Breast epithelium (tissue), 4 donors: ENCODE data around the gene PIM3. TPM values are rescaled to one million over a fixed set of nuclear protein-coding genes. Genes with fewer than 3 reads are reported as not detected.

ENCODE experiments used
- DNase-seq, 2 donors: peaks; one replicate each; pipeline ENCODE4 v3.0.0-alpha.2; 2019; ENCODE audit warnings: low spot score in 2 of 2
- H3K27ac ChIP-seq, 2 donors: fragments of 200-600 bp; sonication (generic) in 1 of 2; one replicate each; pipeline ENCODE4 v1.5.1; 2016 to 2019; ENCODE audit warnings: mild to moderate bottlenecking in 1 of 2
- H3K27me3 ChIP-seq, 2 donors: fragments of 200-600 bp; sonication (generic) in 1 of 2; one replicate each; pipeline versions ENCODE4 v1.5.1 to v1.6.0; 2017 to 2019; ENCODE audit warnings: control low read depth in 1 of 2, mild to moderate bottlenecking in 1 of 2
- H3K36me3 ChIP-seq: fragments of 200-600 bp; one replicate; pipeline ENCODE4 v1.5.1; 2019
- H3K4me1 ChIP-seq, 2 donors: fragments of 200-600 bp; sonication (generic); one replicate each; pipeline ENCODE4 v1.5.1; 2016 to 2019; ENCODE audit warnings: control low read depth in 1 of 2
- H3K4me3 ChIP-seq, 3 donors: fragments of 200-600 bp; sonication (generic); 1 replicate in 2 of 3; 2 replicates in 1 of 3; pipeline ENCODE4 v1.5.1; 2016 to 2019; ENCODE audit warnings: mild to moderate bottlenecking in 3 of 3, moderate library complexity in 2 of 3
- H3K9me3 ChIP-seq, 2 donors: fragments of 200-600 bp; sonication (generic) in 1 of 2; one replicate each; pipeline ENCODE4 v1.5.1; 2016 to 2019; ENCODE audit warnings: control low read depth in 1 of 2
- CTCF ChIP-seq, 3 donors: fragments of 450-650 bp; IDR thresholded peaks; one replicate each; pipeline ENCODE4 v1.5.1; 2016 to 2017; ENCODE audit warnings: antibody characterized with exemption in 3 of 3, mild to moderate bottlenecking in 3 of 3, moderate library complexity in 3 of 3
- POLR2A ChIP-seq: fragments of 450-650 bp; IDR thresholded peaks from one replicate; pipeline ENCODE4 v1.6.1; 2016; ENCODE audit warnings: antibody characterized with exemption, mild to moderate bottlenecking, moderate library complexity
- POLR2AphosphoS5 ChIP-seq, 3 donors: sonication (generic); formaldehyde crosslinking; IDR thresholded peaks; one replicate each; pipeline ENCODE4 v1.6.1; 2017; ENCODE audit warnings: antibody characterized with exemption in 3 of 3
- intact Hi-C: fragments of 100-400 bp; cut with DNase I; formaldehyde crosslinking; loops from one replicate; pipeline ENCODE4 v1.15.1; 2023; ENCODE audit warnings: low total_unique reads
- total RNA-seq, 3 donors: library from RNA; depleted of rRNA; stranded (reverse); fragments of >200 nt; gene quantifications; one replicate each; pipeline ENCODE4 v1.1.0, GENCODE V29; 2016

Gene PIM3
- total RNA-seq, 3 donors from 2014 or later, result 63.0 to 92.1 (median 87.1) TPM

- intact Hi-C loops, result no loop called here
Measured at GRCh38 chr22:49922926-49923325, 37.6 kb upstream of the PIM3 start.

GRCh38 chr22:49923445-49923844 lies 37.1 kb upstream of the PIM3 start:
- peaks cover 5 to 6% of the 10 kb centered on the region in 2 donors for H3K4me1 ChIP-seq
- H3K9me3 ChIP-seq, result no peaks in the 10 kb centered on the region
- no peak for DNase-seq
- intact Hi-C loops, result no loop called here
- no peaks in the 10 kb centered on the region for H3K27me3 ChIP-seq
- H3K4me3 ChIP-seq, result no peak overlapping the region
- H3K27ac ChIP-seq, result no peak overlapping the region
- TF ChIP-seq CTCF (IDR thresholded peaks at IDR 0.05), result no peak
- TF ChIP-seq POLR2AphosphoS5 (IDR thresholded peaks at IDR 0.05), result no peak
- no peak for TF ChIP-seq POLR2A
- no peaks in the 10 kb centered on the region for H3K36me3 ChIP-seq

More at GRCh38 chr22:49922926-49923325, 37.6 kb upstream of the PIM3 start:
- Histone ChIP-seq H3K36me3 (no peaks in the 10 kb centered on the region), H3K27me3 (no peaks in the 10 kb centered on the region), H3K9me3 (no peaks in the 10 kb centered on the region), H3K27ac (no peak overlapping the region), H3K4me1 (peaks cover 5 to 6% of the 10 kb centered on the region in 2 donors), H3K4me3 (no peak overlapping the region)
- no peak for DNase-seq
- TF ChIP-seq POLR2A (no peak), POLR2AphosphoS5 (IDR thresholded peaks at IDR 0.05) (no peak), CTCF (IDR thresholded peaks at IDR 0.05) (no peak)

DNA sequence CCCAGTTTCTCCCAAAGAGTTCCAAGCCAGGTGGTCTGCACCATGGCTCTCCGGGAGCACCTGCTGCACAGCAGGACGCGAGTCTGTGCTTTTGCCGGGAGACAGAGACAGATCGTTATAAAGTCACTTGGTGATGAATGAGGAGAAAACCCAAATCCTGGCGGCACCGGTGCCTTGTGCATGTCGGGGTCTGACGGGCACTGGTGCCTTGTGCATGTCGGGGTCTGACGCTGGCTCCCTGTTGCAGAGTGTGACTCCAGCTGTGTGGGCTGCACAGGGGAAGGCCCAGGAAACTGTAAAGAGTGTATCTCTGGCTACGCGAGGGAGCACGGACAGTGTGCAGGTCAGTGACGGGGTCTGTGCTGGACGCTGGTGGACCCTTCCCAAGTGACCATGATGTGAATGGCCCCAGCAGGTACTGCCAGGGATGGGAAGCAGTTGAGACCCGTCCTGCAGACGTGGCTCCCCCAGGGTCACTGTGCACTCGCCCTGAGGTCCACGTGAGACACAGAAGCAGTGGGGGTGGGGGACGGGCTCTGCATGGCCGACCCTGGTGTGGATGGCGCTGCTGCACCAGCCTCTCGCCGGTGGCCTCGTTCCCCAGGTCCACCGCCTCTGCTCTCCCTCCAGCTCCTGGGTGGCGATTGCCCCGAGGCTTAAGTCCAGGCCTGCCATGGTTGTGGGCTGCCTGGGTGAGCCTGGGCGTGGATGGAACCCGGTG lies 36.3 kb upstream of the PIM3 start:
- Histone ChIP-seq H3K9me3 (no peaks in the 10 kb centered on the region), H3K4me1 (peaks cover under 1 to 1% of the 10 kb centered on the region in 2 donors), H3K36me3 (no peaks in the 10 kb centered on the region), H3K4me3 (no peak overlapping the region), H3K27me3 (peaks cover 0 to 7% of the 10 kb centered on the region in 2 donors), H3K27ac (no peak overlapping the region)
- DNase-seq, result no peak
- intact Hi-C loops, result no loop called here
- TF ChIP-seq POLR2A (no peak), CTCF (IDR thresholded peaks at IDR 0.05) (no peak), POLR2AphosphoS5 (IDR thresholded peaks at IDR 0.05) (no peak)

GRCh38 chr22:49925525-49926128 lies 34.9 kb upstream of the PIM3 start:
- peaks cover 0 to 7% of the 10 kb centered on the region in 2 donors for H3K4me1 ChIP-seq
- H3K36me3 ChIP-seq, result no peaks in the 10 kb centered on the region
- H3K4me3 ChIP-seq, result no peak overlapping the region
- intact Hi-C loops, result loop anchor here (5.0 kb wide), 1 partner anchor 107 kb away; no protein-coding TSS in a partner anchor
- TF ChIP-seq POLR2AphosphoS5 (IDR thresholded peaks at IDR 0.05) (no peak), CTCF (IDR thresholded peaks at IDR 0.05) (no peak), POLR2A (no peak)
- H3K9me3 ChIP-seq, result no peaks in the 10 kb centered on the region
- peaks cover 0 to 8% of the 10 kb centered on the region in 2 donors for H3K27me3 ChIP-seq
- H3K27ac ChIP-seq, result no peak overlapping the region
- no peak for DNase-seq

GRCh38 chr22:49926916-49927315 lies 33.7 kb upstream of the PIM3 start:
- Histone ChIP-seq H3K4me1 (peaks cover 0 to 14% of the 10 kb centered on the region in 2 donors), H3K27me3 (peaks cover 0 to 8% of the 10 kb centered on the region in 2 donors), H3K36me3 (no peaks in the 10 kb centered on the region), H3K4me3 (no peak overlapping the region), H3K9me3 (no peaks in the 10 kb centered on the region), H3K27ac (no peak overlapping the region)
- intact Hi-C loops, result loop anchor here (5.0 kb wide), 1 partner anchor 105 kb away; no protein-coding TSS in a partner anchor
- no peak for DNase-seq
- TF ChIP-seq POLR2A (no peak), POLR2AphosphoS5 (IDR thresholded peaks at IDR 0.05) (no peak), CTCF (IDR thresholded peaks at IDR 0.05) (no peak)
